HCT116 (cell line): ENCODE data around the gene GON4L. TPM values are rescaled to one million over a fixed set of nuclear protein-coding genes. Genes with fewer than 3 reads are reported as not detected.

Source experiments
- ATAC-seq: fragments of 200-7000 bp; cut with Tn5 transposase; 2 replicates; pipeline ENCODE4 v1.9.1; 2020; ENCODE audit warnings: mild to moderate bottlenecking, moderate library complexity
- BruUV-seq: library from RNA; stranded (reverse); fragments of 400-500 nt; replicated peaks from 2 replicates; lab custom pipeline; 2021; lab: Mats Ljungman, UMichigan
- CTCF ChIA-PET: fragments of 300-600 bp; sonication (Branson Sonifier 250); formaldehyde crosslinking; loops from one replicate; lab custom pipeline; 2021; ENCODE audit warnings: antibody characterized with exemption; lab: Charles Lee
- POLR2A ChIA-PET: fragments of 300-600, 350-600 bp; sonication (Branson Sonifier 250); formaldehyde crosslinking; loops from one replicate; lab custom pipeline; 2021; ENCODE audit warnings: antibody characterized with exemption; lab: Charles Lee
- RAD21 ChIA-PET, 2 experiments: fragments of 300-600 bp; sonication (Branson Sonifier 250); formaldehyde crosslinking; loops; one replicate each; lab custom pipeline; 2023; ENCODE audit warnings: low total read pairs in 2 of 2; ENCODE audit not compliant: uncharacterized antibody in 2 of 2, unreplicated experiment in 2 of 2, low non-redundant PET in 1 of 2; lab: Charles Lee
- DNase-seq: peaks from one replicate; pipeline ENCODE4 v3.0.0-alpha.2; 2010; ENCODE audit warnings: low read depth, low spot score
- H2AFZ ChIP-seq: fragments of 200-600 bp; shearing (Covaris generic), sonication (generic); 2 replicates; pipeline ENCODE4 v1.6.1; 2017; ENCODE audit warnings: low read depth, mixed run types, mixed read lengths, antibody characterized with exemption, low read length; ENCODE audit not compliant: poor library complexity, severe bottlenecking
- H3K27ac ChIP-seq: 2 replicates; pipeline ENCODE4 v1.5.1; 2012; ENCODE audit warnings: low read depth, low read length
- H3K27me3 ChIP-seq: fragments of 200-600 bp; sonication (generic); 2 replicates; pipeline ENCODE4 v1.6.1; 2016; ENCODE audit warnings: mixed run types, low read length, mixed read lengths; ENCODE audit not compliant: insufficient read depth
- H3K36me3 ChIP-seq, 2 experiments: fragments of 200-500 bp in 1 of 2; fragments of 200-600 bp in 1 of 2; sonication (Bioruptor generic) in 1 of 2; sonication (generic) in 1 of 2; 2 replicates each; pipeline versions ENCODE4 v1.5.1 to v1.6.1; 2014 to 2016; ENCODE audit warnings: low read length in 2 of 2, inconsistent platforms in 1 of 2, mixed read lengths in 1 of 2, mixed run types in 1 of 2; ENCODE audit not compliant: insufficient read depth in 2 of 2, control insufficient read depth in 1 of 2
- H3K4me1 ChIP-seq, 2 experiments: fragments of 200-600 bp in 1 of 2; sonication (generic) in 1 of 2; 2 replicates each; pipeline versions ENCODE4 v1.5.1 to v1.6.1; 2012 to 2017; ENCODE audit warnings: low read length in 2 of 2, inconsistent platforms in 1 of 2, mild to moderate bottlenecking in 1 of 2, mixed read lengths in 1 of 2, mixed run types in 1 of 2, moderate library complexity in 1 of 2; ENCODE audit not compliant: insufficient read depth in 2 of 2, control insufficient read depth in 1 of 2
- H3K4me2 ChIP-seq: fragments of 200-600 bp; sonication (generic); 2 replicates; pipeline ENCODE4 v1.6.1; 2017; ENCODE audit warnings: mixed run types, low read length, mixed read lengths
- H3K4me3 ChIP-seq, 2 experiments: fragments of 200-600 bp in 1 of 2; sonication (generic) in 1 of 2; replicated peaks in 1 of 2; 2 replicates each; pipeline ENCODE4 v1.5.1; 2011 to 2016; ENCODE audit warnings: low read length in 2 of 2, control low read depth in 1 of 2, low read depth in 1 of 2, mild to moderate bottlenecking in 1 of 2, mixed read lengths in 1 of 2, mixed run types in 1 of 2
- H3K79me2 ChIP-seq: fragments of 200-600 bp; sonication (generic); 2 replicates; pipeline ENCODE4 v1.6.1; 2017; ENCODE audit warnings: mild to moderate bottlenecking, mixed run types, low read length, moderate library complexity, mixed read lengths; ENCODE audit not compliant: insufficient read depth
- H3K9ac ChIP-seq: fragments of 200-600 bp; sonication (generic); 2 replicates; pipeline ENCODE4 v1.6.1; 2016; ENCODE audit warnings: low read length, mixed read lengths
- H3K9me2 ChIP-seq: fragments of 200-600 bp; sonication (generic), shearing (Covaris generic); 2 replicates; pipeline ENCODE4 v1.6.1; 2017; ENCODE audit warnings: mixed run types, mild to moderate bottlenecking, moderate library complexity; ENCODE audit not compliant: insufficient read depth
- H3K9me3 ChIP-seq, 2 experiments: fragments of 200-500 bp in 1 of 2; fragments of 200-600 bp in 1 of 2; sonication (Bioruptor generic) in 1 of 2; sonication (generic) in 1 of 2; 2 replicates each; pipeline ENCODE4 v1.6.1; 2014 to 2017; ENCODE audit warnings: low read length in 2 of 2, mixed read lengths in 2 of 2, inconsistent platforms in 1 of 2, low read depth in 1 of 2, mild to moderate bottlenecking in 1 of 2, mixed run types in 1 of 2, moderate library complexity in 1 of 2; ENCODE audit not compliant: control insufficient read depth in 1 of 2, insufficient read depth in 1 of 2
- H4K20me1 ChIP-seq: fragments of 200-600 bp; sonication (generic), shearing (Covaris generic); 2 replicates; pipeline ENCODE4 v1.6.1; 2017; ENCODE audit warnings: mixed run types, mild to moderate bottlenecking, moderate library complexity; ENCODE audit not compliant: insufficient read depth
- ATF3 ChIP-seq: IDR thresholded peaks from 2 replicates; pipeline ENCODE4 v1.6.1; 2012
- ELF1 ChIP-seq: IDR thresholded peaks from 2 replicates; pipeline ENCODE4 v1.6.1; 2012; ENCODE audit warnings: low read depth, borderline replicate concordance
- FOSL1 ChIP-seq: IDR thresholded peaks from 2 replicates; pipeline ENCODE4 v1.6.1; 2012; ENCODE audit warnings: low read depth
- POLR2A ChIP-seq: IDR thresholded peaks from 2 replicates; pipeline ENCODE4 v1.7.0; 2011; ENCODE audit warnings: borderline replicate concordance; ENCODE audit not compliant: insufficient read depth, insufficient read length; ENCODE audit errors: extremely low read depth
- SIN3A ChIP-seq: IDR thresholded peaks from 2 replicates; pipeline ENCODE4 v1.6.1; 2012; ENCODE audit warnings: low read depth
- SP1 ChIP-seq: IDR thresholded peaks from 2 replicates; pipeline ENCODE4 v1.6.1; 2012; ENCODE audit warnings: low read depth
- TCF7L2 ChIP-seq: IDR thresholded peaks from 2 replicates; pipeline ENCODE4 v1.7.0; 2011; ENCODE audit warnings: borderline replicate concordance, inconsistent platforms; ENCODE audit not compliant: insufficient read depth, insufficient read length; ENCODE audit errors: extremely low read depth
- YY1 ChIP-seq: IDR thresholded peaks from 2 replicates; pipeline ENCODE4 v1.6.1; 2011; ENCODE audit warnings: low read length, low read depth, moderate library complexity, mild to moderate bottlenecking; ENCODE audit not compliant: insufficient replicate concordance; ENCODE audit errors: extremely low read depth
- ZNF274 ChIP-seq: fragments of 200-500 bp; sonication (Bioruptor generic); IDR thresholded peaks from 2 replicates; pipeline ENCODE4 v1.6.1; 2014; ENCODE audit warnings: mild to moderate bottlenecking, low read depth, low read length, inconsistent platforms
- intact Hi-C: fragments of 100-400 bp; cut with micrococcal nuclease; formaldehyde crosslinking; loops from 2 replicates; pipeline ENCODE4 v1.10.0; 2022
- total RNA-seq: library from RNA; stranded (reverse); gene quantifications from one replicate; pipeline ENCODE4 v1.2.1, GENCODE V29; 2021; ENCODE audit not compliant: unreplicated experiment
- TF ChIP-seq, protein P1 (sequence below): IDR thresholded peaks from 2 replicates; pipeline ENCODE4 v1.6.1; 2011; ENCODE audit warnings: mild to moderate bottlenecking, low read length, moderate library complexity; ENCODE audit not compliant: insufficient replicate concordance; ENCODE audit errors: extremely low read depth
- TF ChIP-seq, protein P2 (sequence below), 3 experiments: fragments of 200-600 bp in 1 of 3; sonication (generic) in 1 of 3; IDR thresholded peaks in 2 of 3; conservative IDR thresholded peaks in 1 of 3; 2 replicates each; pipeline ENCODE4 v1.5.1; 2012 to 2017; ENCODE audit warnings: low read depth in 2 of 3, low read length in 2 of 3, antibody characterized with exemption in 1 of 3, borderline replicate concordance in 1 of 3, control low read depth in 1 of 3, mild to moderate bottlenecking in 1 of 3, mixed read lengths in 1 of 3, mixed run types in 1 of 3, moderate library complexity in 1 of 3; ENCODE audit not compliant: insufficient read depth in 1 of 3
- TF ChIP-seq, protein P3 (sequence below): IDR thresholded peaks from 2 replicates; pipeline ENCODE4 v1.6.1; 2012; ENCODE audit warnings: low read depth

Gene GON4L
- total RNA-seq, 1 experiment from 2014 or later = 40.8 TPM

DNA sequence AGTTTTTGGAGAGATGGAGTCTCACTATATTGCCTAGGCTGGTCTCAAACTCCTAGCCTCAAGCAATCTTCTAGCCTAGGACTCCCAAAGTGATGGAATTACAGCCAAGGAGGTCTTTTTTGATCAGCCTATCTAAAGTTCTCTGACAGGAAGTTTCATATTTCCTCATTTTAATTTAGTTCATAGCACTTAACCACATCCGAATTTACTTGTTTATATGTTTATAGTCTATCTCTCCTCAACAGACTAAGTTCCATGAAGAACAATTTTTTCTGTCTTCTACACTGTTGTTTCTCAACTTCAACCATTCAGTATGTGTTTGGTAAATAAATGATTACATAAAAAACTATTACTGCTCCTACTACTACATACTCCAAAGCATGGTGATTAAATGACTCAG is 47.9 kb downstream of the GON4L start:
- no peak for DNase-seq
- no peak overlapping the region for H2AFZ ChIP-seq
- BruUV-seq = no TSS peak
- H3K9me3 ChIP-seq = no peaks in the 10 kb centered on the region
- ChIA-PET CTCF (no interaction called here), POLR2A (no interaction called here)
- no peak overlapping the region for H3K4me2 ChIP-seq
- H4K20me1 ChIP-seq = no peaks in the 10 kb centered on the region
- intact Hi-C loops = no loop called here
- H3K9me2 ChIP-seq = no peaks in the 10 kb centered on the region
- H3K4me3 ChIP-seq = no peak overlapping the region
- TF ChIP-seq, protein P1, sequence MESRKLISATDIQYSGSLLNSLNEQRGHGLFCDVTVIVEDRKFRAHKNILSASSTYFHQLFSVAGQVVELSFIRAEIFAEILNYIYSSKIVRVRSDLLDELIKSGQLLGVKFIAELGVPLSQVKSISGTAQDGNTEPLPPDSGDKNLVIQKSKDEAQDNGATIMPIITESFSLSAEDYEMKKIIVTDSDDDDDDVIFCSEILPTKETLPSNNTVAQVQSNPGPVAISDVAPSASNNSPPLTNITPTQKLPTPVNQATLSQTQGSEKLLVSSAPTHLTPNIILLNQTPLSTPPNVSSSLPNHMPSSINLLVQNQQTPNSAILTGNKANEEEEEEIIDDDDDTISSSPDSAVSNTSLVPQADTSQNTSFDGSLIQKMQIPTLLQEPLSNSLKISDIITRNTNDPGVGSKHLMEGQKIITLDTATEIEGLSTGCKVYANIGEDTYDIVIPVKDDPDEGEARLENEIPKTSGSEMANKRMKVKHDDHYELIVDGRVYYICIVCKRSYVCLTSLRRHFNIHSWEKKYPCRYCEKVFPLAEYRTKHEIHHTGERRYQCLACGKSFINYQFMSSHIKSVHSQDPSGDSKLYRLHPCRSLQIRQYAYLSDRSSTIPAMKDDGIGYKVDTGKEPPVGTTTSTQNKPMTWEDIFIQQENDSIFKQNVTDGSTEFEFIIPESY = no peak
- no peak for TF ChIP-seq TCF7L2
- no peak for TF ChIP-seq POLR2A
- TF ChIP-seq, protein P2, sequence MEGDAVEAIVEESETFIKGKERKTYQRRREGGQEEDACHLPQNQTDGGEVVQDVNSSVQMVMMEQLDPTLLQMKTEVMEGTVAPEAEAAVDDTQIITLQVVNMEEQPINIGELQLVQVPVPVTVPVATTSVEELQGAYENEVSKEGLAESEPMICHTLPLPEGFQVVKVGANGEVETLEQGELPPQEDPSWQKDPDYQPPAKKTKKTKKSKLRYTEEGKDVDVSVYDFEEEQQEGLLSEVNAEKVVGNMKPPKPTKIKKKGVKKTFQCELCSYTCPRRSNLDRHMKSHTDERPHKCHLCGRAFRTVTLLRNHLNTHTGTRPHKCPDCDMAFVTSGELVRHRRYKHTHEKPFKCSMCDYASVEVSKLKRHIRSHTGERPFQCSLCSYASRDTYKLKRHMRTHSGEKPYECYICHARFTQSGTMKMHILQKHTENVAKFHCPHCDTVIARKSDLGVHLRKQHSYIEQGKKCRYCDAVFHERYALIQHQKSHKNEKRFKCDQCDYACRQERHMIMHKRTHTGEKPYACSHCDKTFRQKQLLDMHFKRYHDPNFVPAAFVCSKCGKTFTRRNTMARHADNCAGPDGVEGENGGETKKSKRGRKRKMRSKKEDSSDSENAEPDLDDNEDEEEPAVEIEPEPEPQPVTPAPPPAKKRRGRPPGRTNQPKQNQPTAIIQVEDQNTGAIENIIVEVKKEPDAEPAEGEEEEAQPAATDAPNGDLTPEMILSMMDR (IDR thresholded peaks at IDR 0.05 in 2 of 3, conservative IDR thresholded peaks at IDR 0.05 in 1 of 3; ENCODE audit: borderline replicate concordance in 1 of 3, insufficient read depth in 1 of 3, low read depth in 2 of 3, low read length in 2 of 3) = no peak
- TF ChIP-seq FOSL1 = no peak
- TF ChIP-seq ELF1 = no peak
- TF ChIP-seq SP1 = no peak
- TF ChIP-seq ZNF274 = no peak
- TF ChIP-seq ATF3 = no peak
- TF ChIP-seq SIN3A = no peak
- TF ChIP-seq, protein P3, sequence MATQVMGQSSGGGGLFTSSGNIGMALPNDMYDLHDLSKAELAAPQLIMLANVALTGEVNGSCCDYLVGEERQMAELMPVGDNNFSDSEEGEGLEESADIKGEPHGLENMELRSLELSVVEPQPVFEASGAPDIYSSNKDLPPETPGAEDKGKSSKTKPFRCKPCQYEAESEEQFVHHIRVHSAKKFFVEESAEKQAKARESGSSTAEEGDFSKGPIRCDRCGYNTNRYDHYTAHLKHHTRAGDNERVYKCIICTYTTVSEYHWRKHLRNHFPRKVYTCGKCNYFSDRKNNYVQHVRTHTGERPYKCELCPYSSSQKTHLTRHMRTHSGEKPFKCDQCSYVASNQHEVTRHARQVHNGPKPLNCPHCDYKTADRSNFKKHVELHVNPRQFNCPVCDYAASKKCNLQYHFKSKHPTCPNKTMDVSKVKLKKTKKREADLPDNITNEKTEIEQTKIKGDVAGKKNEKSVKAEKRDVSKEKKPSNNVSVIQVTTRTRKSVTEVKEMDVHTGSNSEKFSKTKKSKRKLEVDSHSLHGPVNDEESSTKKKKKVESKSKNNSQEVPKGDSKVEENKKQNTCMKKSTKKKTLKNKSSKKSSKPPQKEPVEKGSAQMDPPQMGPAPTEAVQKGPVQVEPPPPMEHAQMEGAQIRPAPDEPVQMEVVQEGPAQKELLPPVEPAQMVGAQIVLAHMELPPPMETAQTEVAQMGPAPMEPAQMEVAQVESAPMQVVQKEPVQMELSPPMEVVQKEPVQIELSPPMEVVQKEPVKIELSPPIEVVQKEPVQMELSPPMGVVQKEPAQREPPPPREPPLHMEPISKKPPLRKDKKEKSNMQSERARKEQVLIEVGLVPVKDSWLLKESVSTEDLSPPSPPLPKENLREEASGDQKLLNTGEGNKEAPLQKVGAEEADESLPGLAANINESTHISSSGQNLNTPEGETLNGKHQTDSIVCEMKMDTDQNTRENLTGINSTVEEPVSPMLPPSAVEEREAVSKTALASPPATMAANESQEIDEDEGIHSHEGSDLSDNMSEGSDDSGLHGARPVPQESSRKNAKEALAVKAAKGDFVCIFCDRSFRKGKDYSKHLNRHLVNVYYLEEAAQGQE = no peak
- TF ChIP-seq YY1 = no peak
- TF ChIP-seq, all 23 proteins: peak for 0
- Histone ChIP-seq H3K4me1 (no peaks in the 10 kb centered on the region), H3K36me3 (peaks cover 18 to 23% of the 10 kb centered on the region in 2 experiments), H3K79me2 (no peaks in the 10 kb centered on the region), H3K9ac (no peak overlapping the region), H3K27me3 (no peaks in the 10 kb centered on the region), H3K27ac (no peak overlapping the region)
- RAD21 ChIA-PET = no interaction called here
- no peak for ATAC-seq
